Left ventricle myocardium inferior (tissue), 1 donor: ENCODE data around the gene NUDT14. TPM values are rescaled to one million over a fixed set of nuclear protein-coding genes. Genes with fewer than 3 reads are reported as not detected.

ENCODE experiments used
- DNase-seq: peaks from one replicate; pipeline ENCODE4 v3.0.0-alpha.2; 2020
- H3K27ac ChIP-seq: fragments of 200-600 bp; replicated peaks from 2 replicates; pipeline ENCODE4 v1.8.0; 2021
- H3K27me3 ChIP-seq: fragments of 200-600 bp; 2 replicates; pipeline ENCODE4 v1.8.0; 2021; ENCODE audit warnings: low read depth
- H3K36me3 ChIP-seq: fragments of 200-600 bp; 2 replicates; pipeline ENCODE4 v1.8.0; 2021
- H3K4me1 ChIP-seq: fragments of 200-600 bp; 2 replicates; pipeline ENCODE4 v1.8.0; 2021
- H3K4me3 ChIP-seq: fragments of 200-600 bp; 2 replicates; pipeline ENCODE4 v1.8.0; 2021; ENCODE audit warnings: mild to moderate bottlenecking, moderate library complexity
- H3K9me3 ChIP-seq: fragments of 200-600 bp; replicated peaks from 2 replicates; pipeline ENCODE4 v1.8.0; 2021
- intact Hi-C: fragments of 100-400 bp; cut with micrococcal nuclease; formaldehyde crosslinking; loops from one replicate; pipeline ENCODE4 v1.11.0; 2022
- total RNA-seq: library from RNA; stranded (reverse); fragmentation: NEBNext Ultra II Directional; extraction: Animal tissue kit (Norgen Biotek cat#: 25700); gene quantifications from one replicate; pipeline ENCODE4 v1.2.1, GENCODE V29; 2021
- TF ChIP-seq, protein P1 (sequence below): fragments of 200-600 bp; IDR thresholded peaks from 2 replicates; pipeline ENCODE4 v1.8.0; 2021; ENCODE audit warnings: antibody characterized with exemption, mild to moderate bottlenecking, borderline replicate concordance
- donor health status: DM: no; HTN: yes; CAD: no; lungs with severe emphysema.

NUDT14 gene
- total RNA-seq, 1 donor from 2014 or later = 22.9 TPM

DNA sequence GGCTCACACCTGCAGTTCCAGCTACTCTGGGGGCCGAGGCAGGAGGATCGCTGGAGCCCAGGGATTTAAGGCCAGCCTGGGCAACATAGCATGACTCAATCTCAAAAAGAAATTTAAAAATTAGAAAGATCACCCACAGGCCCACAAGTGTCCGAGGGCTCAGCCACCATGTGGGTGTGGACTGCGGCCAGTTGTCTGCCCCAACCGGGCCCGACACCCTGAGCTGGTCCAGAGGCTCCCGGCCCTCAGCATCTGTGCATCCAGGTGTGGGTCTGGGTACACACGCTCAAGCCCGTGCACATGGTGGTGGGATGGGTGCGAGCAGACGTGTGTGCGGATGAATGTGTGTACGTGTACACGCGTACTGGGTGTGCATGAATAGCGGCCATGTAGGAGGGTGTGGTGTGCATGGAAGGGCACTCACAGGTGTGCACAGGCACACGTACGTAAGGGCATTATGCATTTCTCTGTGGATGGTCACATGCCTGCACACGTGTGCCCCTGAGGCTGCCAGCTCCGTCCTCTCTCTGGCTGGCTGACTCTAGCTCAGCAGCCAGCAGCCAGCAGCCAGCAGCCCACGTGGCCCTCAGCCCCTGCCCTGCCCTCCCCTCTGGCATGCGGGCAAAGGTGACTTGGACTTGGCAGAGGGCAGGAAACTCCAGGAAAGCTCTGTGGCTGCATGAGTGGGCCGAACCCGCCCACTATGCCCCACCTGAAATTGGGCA is 23.3 kb upstream of the NUDT14 start:
- intact Hi-C loops = no loop called here
- Histone ChIP-seq H3K4me3 (no peak overlapping the region), H3K27me3 (peaks cover 11% of the 10 kb centered on the region), H3K36me3 (peaks cover 4% of the 10 kb centered on the region), H3K9me3 (no peaks in the 10 kb centered on the region), H3K4me1 (peaks cover 79% of the 10 kb centered on the region), H3K27ac (peak overlapping the region; percentile 83)
- TF ChIP-seq, protein P1, sequence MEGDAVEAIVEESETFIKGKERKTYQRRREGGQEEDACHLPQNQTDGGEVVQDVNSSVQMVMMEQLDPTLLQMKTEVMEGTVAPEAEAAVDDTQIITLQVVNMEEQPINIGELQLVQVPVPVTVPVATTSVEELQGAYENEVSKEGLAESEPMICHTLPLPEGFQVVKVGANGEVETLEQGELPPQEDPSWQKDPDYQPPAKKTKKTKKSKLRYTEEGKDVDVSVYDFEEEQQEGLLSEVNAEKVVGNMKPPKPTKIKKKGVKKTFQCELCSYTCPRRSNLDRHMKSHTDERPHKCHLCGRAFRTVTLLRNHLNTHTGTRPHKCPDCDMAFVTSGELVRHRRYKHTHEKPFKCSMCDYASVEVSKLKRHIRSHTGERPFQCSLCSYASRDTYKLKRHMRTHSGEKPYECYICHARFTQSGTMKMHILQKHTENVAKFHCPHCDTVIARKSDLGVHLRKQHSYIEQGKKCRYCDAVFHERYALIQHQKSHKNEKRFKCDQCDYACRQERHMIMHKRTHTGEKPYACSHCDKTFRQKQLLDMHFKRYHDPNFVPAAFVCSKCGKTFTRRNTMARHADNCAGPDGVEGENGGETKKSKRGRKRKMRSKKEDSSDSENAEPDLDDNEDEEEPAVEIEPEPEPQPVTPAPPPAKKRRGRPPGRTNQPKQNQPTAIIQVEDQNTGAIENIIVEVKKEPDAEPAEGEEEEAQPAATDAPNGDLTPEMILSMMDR = no peak
- DNase-seq = peak; percentile 76

DNA sequence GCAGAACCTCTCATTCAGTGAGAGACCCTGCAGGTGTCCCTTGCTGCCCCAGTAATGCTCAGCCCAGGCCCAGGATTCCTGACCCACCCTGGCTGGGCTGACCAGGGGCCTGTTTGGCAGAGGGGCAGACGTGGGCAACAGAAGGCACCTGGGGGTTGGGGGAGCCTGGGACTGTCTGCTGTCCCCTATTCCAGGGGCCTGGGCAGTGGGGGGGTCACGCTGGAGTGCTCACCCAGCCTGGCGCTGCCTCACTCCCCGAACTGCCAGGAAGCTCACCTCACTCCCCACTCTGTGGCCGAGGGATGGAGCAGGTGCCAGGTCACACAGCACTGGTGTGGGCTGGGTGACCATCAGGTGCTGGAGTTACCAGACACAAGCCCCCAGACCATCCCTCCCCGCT is 22.6 kb upstream of the NUDT14 start:
- Histone ChIP-seq H3K4me3 (no peak overlapping the region), H3K4me1 (peaks cover 83% of the 10 kb centered on the region), H3K27ac (peak overlapping the region; percentile 83), H3K9me3 (no peaks in the 10 kb centered on the region), H3K27me3 (peaks cover 18% of the 10 kb centered on the region), H3K36me3 (no peaks in the 10 kb centered on the region)
- intact Hi-C loops = no loop called here
- TF ChIP-seq, protein P1 = no peak
- DNase-seq = no peak

DNA sequence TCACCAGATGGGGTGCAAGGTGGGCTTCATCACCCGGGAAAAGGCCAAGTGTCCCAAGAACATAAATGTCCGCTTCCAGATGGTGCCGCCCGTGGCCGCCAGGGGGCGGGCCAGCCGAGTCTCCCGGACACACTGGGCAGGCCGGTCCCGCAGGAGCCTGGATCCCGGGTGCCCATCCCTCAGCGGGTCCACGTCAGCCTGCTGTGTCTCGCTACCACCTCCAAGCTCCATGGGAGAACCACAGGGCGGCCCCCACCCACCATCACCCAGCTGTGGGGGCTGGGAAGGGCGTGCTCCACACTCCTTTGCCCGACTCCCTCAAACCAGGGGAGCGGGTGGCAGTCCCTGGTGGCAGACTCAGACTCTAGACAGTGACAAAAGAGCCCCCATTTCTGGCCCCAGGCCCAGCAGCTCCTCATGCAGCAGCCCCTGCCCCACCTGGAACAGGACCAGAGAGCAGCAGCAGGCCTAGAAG is 22.0 kb upstream of the NUDT14 start:
- no peak overlapping the region for H3K4me3 ChIP-seq
- H3K9me3 ChIP-seq = no peaks in the 10 kb centered on the region
- H3K27me3 ChIP-seq = peaks cover 24% of the 10 kb centered on the region
- H3K4me1 ChIP-seq = peaks cover 89% of the 10 kb centered on the region
- no peaks in the 10 kb centered on the region for H3K36me3 ChIP-seq
- TF ChIP-seq, protein P1 = peak; percentile 95
- DNase-seq = peak; percentile 73
- intact Hi-C loops = no loop called here
- H3K27ac ChIP-seq = peak overlapping the region; percentile 95

DNA sequence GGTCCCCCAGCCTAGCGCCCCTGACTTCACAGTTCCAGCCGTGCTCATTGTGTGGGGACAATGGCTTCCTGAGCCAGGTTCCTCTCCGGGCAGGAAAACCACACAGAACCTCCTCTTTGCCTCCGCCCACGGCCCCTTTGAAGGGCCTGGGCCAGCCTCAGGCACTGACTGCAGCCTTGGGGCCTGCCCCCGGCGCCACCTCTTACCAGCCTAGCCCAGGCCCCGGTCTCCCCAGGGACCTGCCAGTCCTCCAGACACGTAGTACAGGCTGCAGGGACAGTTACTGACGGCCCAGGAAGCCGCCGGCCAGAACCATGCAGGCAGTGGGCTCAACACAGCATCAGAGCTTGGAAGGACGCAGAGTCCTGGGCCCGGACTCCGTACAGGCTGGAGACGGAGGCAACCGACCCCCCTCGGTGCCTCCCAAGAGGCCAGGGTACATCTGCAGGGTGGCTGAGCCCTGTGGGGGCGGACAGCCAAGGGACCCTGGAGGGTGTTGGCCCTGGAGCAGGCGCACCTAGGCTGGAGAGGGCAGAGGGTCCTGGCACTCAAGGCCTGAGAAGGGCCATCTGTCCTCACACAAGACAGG is 20.9 kb upstream of the NUDT14 start:
- intact Hi-C loops = no loop called here
- Histone ChIP-seq H3K36me3 (no peaks in the 10 kb centered on the region), H3K9me3 (no peaks in the 10 kb centered on the region), H3K4me3 (no peak overlapping the region), H3K27me3 (peaks cover 35% of the 10 kb centered on the region), H3K4me1 (peaks cover 91% of the 10 kb centered on the region), H3K27ac (peak overlapping the region; percentile 95)
- TF ChIP-seq, protein P1 = no peak
- DNase-seq = no peak

DNA sequence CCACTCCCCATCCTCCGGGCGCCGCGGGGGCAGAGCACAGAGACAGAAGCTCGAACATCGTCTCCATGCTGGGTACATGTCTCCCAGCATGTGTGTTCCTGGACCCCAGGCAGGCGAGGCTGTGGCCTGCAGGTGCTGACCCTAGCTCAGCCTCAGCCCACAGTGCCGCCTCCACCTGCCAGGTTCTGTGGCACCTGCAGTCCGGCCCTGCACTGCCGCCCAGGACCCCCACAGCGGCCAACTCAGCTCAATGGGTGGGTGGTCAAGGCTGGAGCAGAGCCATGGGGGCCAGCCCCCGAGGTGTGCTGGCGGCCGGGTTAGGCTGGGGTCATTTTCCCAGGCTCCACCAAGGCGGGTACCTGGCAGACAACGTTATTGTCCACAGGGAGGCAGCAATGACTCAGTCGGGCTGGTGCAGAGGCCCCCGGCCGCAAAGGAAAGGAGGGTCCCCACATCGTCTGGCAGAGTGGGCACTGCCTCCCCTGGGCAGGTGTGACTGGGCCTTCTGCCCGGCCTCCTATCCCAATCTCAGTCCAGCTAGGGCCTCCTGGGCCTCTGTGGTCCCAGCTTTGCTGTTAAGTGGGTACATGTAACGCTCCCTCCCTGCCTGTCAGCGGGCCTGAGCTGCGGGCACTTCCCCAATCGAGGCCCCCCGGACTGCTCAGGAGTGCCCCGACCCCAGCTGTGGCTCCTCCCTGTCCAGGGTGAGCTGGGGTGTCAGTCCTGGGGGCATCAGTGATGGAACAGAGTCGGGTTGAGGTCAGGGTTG is 20.2 kb upstream of the NUDT14 start:
- intact Hi-C loops = no loop called here
- Histone ChIP-seq H3K4me3 (no peak overlapping the region), H3K27me3 (peaks cover 41% of the 10 kb centered on the region), H3K4me1 (peaks cover 93% of the 10 kb centered on the region), H3K36me3 (no peaks in the 10 kb centered on the region), H3K27ac (peak overlapping the region; percentile 95), H3K9me3 (no peaks in the 10 kb centered on the region)
- TF ChIP-seq, protein P1 = peak; percentile 35
- DNase-seq = no peak
